ENCODE results near the gene STAG1.

DNA sequence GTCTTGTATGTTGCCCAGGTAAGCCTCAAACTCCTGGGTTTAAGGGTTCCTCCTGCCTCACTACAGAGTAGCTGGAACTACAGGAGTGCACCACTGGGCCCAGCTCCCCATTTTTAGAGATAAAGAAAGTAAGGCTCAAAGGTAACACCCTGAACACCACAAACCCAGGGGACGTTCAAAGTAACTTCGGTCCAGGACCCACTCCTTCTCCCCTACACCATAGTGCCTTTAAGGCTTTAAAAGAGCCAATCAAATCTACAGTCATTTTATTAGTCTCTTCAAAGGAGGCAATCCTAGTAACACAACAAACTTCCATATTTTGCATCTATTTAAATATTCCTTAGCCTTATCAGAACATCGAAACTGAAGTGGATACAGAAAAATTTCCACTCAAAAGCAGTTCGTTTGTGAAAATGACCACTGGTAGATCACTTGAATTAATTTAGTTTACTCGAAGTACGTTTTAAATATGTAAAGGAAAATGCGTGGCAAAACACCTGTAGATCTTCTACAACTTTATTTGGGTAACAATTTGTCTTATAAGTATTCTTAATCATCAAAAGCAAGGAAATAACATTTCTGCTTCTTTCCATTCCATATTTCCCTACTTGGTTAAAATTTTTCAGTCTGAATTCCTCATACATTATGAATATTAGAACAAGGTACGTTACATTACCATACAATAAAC is 1.8 kb downstream of the STAG1 start:
- TF ChIP-seq, protein P1, sequence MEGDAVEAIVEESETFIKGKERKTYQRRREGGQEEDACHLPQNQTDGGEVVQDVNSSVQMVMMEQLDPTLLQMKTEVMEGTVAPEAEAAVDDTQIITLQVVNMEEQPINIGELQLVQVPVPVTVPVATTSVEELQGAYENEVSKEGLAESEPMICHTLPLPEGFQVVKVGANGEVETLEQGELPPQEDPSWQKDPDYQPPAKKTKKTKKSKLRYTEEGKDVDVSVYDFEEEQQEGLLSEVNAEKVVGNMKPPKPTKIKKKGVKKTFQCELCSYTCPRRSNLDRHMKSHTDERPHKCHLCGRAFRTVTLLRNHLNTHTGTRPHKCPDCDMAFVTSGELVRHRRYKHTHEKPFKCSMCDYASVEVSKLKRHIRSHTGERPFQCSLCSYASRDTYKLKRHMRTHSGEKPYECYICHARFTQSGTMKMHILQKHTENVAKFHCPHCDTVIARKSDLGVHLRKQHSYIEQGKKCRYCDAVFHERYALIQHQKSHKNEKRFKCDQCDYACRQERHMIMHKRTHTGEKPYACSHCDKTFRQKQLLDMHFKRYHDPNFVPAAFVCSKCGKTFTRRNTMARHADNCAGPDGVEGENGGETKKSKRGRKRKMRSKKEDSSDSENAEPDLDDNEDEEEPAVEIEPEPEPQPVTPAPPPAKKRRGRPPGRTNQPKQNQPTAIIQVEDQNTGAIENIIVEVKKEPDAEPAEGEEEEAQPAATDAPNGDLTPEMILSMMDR (IDR thresholded peaks at IDR 0.05) = no peak
- TF ChIP-seq POLR2AphosphoS5 (IDR thresholded peaks at IDR 0.05) = no peak
